Testis (tissue), 2 donors: Measurements from ENCODE around the gene POC1B.

ENCODE experiments used
- CTCF ChIP-seq, 3 experiments: fragments of 450-650 bp in 2 of 3; fragments of 200-600 bp in 1 of 3; sonication (generic) in 1 of 3; IDR thresholded peaks; one replicate each; pipeline ENCODE4 v1.5.1; 2016 to 2019; ENCODE audit warnings: antibody characterized with exemption in 3 of 3, mild to moderate bottlenecking in 2 of 3, moderate library complexity in 1 of 3
- POLR2A ChIP-seq: fragments of 450-650 bp; IDR thresholded peaks from one replicate; pipeline ENCODE4 v1.6.1; 2017; ENCODE audit warnings: antibody characterized with exemption, mild to moderate bottlenecking, moderate library complexity

GRCh38 chr12:89414851-89415250 is 111.0 kb downstream of the POC1B start:
- TF ChIP-seq CTCF (IDR thresholded peaks at IDR 0.05) (no peak), POLR2A (no peak)
